ENCODE results near the gene PEAK1.
"Not testable (repeated sequence)": the region's sequence is repeated elsewhere in the genome, so short reads cannot be mapped to it uniquely, and the experiment has no call there.

Gene PEAK1

GRCh38 chr15:77221174-77221573, 198.7 kb downstream of the PEAK1 start:
- DNase-seq: no peak

GRCh38 chr15:77219841-77220240, 200.1 kb downstream of the PEAK1 start:
- DNase-seq: no peak

GRCh38 chr15:77209221-77209620, 210.7 kb downstream of the PEAK1 start:
- no peak for DNase-seq

GRCh38 chr15:77208241-77208640, 211.7 kb downstream of the PEAK1 start:
- DNase-seq: no peak

- DNase-seq: no peak
These were observed 218.2 kb downstream of the PEAK1 start for GRCh38 chr15:77201665-77202064.

- no peak for DNase-seq
These were observed 223.5 kb downstream of the PEAK1 start for GRCh38 chr15:77196381-77196780.

- DNase-seq: no peak
These were observed 224.3 kb downstream of the PEAK1 start for GRCh38 chr15:77195586-77195985.

GRCh38 chr15:77192451-77192850, 227.5 kb downstream of the PEAK1 start:
- no peak for DNase-seq

GRCh38 chr15:77191230-77191834, 228.6 kb downstream of the PEAK1 start:
- no peak for DNase-seq

GRCh38 chr15:77187751-77188464, 232.0 kb downstream of the PEAK1 start:
- peak; percentile 89 to 99 (median 96) for DNase-seq

GRCh38 chr15:77186594-77187011, 233.3 kb downstream of the PEAK1 start:
- peak; percentile 39 to 56 (median 54) for DNase-seq

- DNase-seq: peak in 2 of 3 donors; percentile 17 to 30
These were observed 234.6 kb downstream of the PEAK1 start for GRCh38 chr15:77185242-77185785.

- DNase-seq: not testable (repeated sequence)
These were observed 235.6 kb downstream of the PEAK1 start for GRCh38 chr15:77184352-77184751.

GRCh38 chr15:77183066-77183465, 236.8 kb downstream of the PEAK1 start:
- peak in 1 of 3 donors; percentile 26 for DNase-seq

GRCh38 chr15:77181305-77182074, 238.4 kb downstream of the PEAK1 start:
- DNase-seq: peak; percentile 25 to 57 (median 49)

GRCh38 chr15:77180757-77181156, 239.1 kb downstream of the PEAK1 start:
- peak; percentile 72 to 90 (median 87) for DNase-seq

GRCh38 chr15:77180270-77180669, 239.6 kb downstream of the PEAK1 start:
- peak; percentile 23 to 36 (median 26) for DNase-seq

- peak; percentile 41 to 66 (median 42) for DNase-seq
These were observed 240.3 kb downstream of the PEAK1 start for GRCh38 chr15:77179541-77179998.

GRCh38 chr15:77178411-77178810, 241.5 kb downstream of the PEAK1 start:
- DNase-seq: no peak

- not testable (repeated sequence) for DNase-seq
These were observed 243.8 kb downstream of the PEAK1 start for GRCh38 chr15:77176148-77176547.

GRCh38 chr15:77173487-77173886, 246.4 kb downstream of the PEAK1 start:
- no peak for DNase-seq

GRCh38 chr15:77171221-77171967, 248.5 kb downstream of the PEAK1 start:
- DNase-seq: no peak
